Measurements from ENCODE around the gene ING5.

Gene ING5

GRCh38 chr2:241770936-241771285 is 69.1 kb downstream of the ING5 start:
- no peak for TF ChIP-seq OSR1 (CRISPR knock-in tag; IDR thresholded peaks at IDR 0.05)
- no peak for TF ChIP-seq GLIS3 (CRISPR knock-in tag; IDR thresholded peaks at IDR 0.05)
- TF ChIP-seq TOX (CRISPR knock-in tag; IDR thresholded peaks at IDR 0.05; ENCODE audit: borderline replicate concordance): no peak
- TF ChIP-seq ESRRG (CRISPR knock-in tag; IDR thresholded peaks at IDR 0.05): no peak
- TF ChIP-seq CSDC2 (CRISPR knock-in tag; IDR thresholded peaks at IDR 0.05): no peak
- TF ChIP-seq ZNF8 (CRISPR knock-in tag; IDR thresholded peaks at IDR 0.05): no peak
- no peak for TF ChIP-seq PPARA (CRISPR knock-in tag; IDR thresholded peaks at IDR 0.05; ENCODE audit: borderline replicate concordance)
- no peak for TF ChIP-seq ARNTL (CRISPR knock-in tag; IDR thresholded peaks at IDR 0.05; ENCODE audit: borderline replicate concordance, low read depth)
- TF ChIP-seq PATZ1 (CRISPR knock-in tag; IDR thresholded peaks at IDR 0.05; ENCODE audit: borderline replicate concordance): no peak
- TF ChIP-seq ZC3H10 (CRISPR knock-in tag; IDR thresholded peaks at IDR 0.05): no peak
- no peak for TF ChIP-seq TCF4 (CRISPR knock-in tag; IDR thresholded peaks at IDR 0.05; ENCODE audit: borderline replicate concordance)
- TF ChIP-seq ZNF565 (CRISPR knock-in tag; conservative IDR thresholded peaks at IDR 0.05; ENCODE audit: low read depth): no peak
- no peak for TF ChIP-seq ZFP3 (CRISPR knock-in tag; IDR thresholded peaks at IDR 0.05)
- TF ChIP-seq RARB (CRISPR knock-in tag; IDR thresholded peaks at IDR 0.05): no peak
- TF ChIP-seq CREB5 (CRISPR knock-in tag; IDR thresholded peaks at IDR 0.05; ENCODE audit: low read depth): no peak
- ATAC-seq: no peak

- TF ChIP-seq ARNTL (CRISPR knock-in tag; IDR thresholded peaks at IDR 0.05; ENCODE audit: borderline replicate concordance, low read depth) (no peak), ZC3H10 (CRISPR knock-in tag; IDR thresholded peaks at IDR 0.05) (no peak), ISL1 (CRISPR knock-in tag; IDR thresholded peaks at IDR 0.05) (no peak), TOX (CRISPR knock-in tag; IDR thresholded peaks at IDR 0.05; ENCODE audit: borderline replicate concordance) (no peak), GLIS3 (CRISPR knock-in tag; IDR thresholded peaks at IDR 0.05) (no peak), POU6F1 (CRISPR knock-in tag; IDR thresholded peaks at IDR 0.05; ENCODE audit: borderline replicate concordance, low read depth) (no peak), RARB (CRISPR knock-in tag; IDR thresholded peaks at IDR 0.05) (no peak), ESRRG (CRISPR knock-in tag; IDR thresholded peaks at IDR 0.05) (no peak), TSHZ2 (CRISPR knock-in tag; IDR thresholded peaks at IDR 0.05) (no peak), ZNF565 (CRISPR knock-in tag; conservative IDR thresholded peaks at IDR 0.05; ENCODE audit: low read depth) (no peak), OSR1 (CRISPR knock-in tag; IDR thresholded peaks at IDR 0.05) (no peak), ZFP30 (CRISPR knock-in tag; IDR thresholded peaks at IDR 0.05) (no peak)
- ATAC-seq: no peak
These were observed 69.6 kb downstream of the ING5 start for GRCh38 chr2:241771286-241772062.

- ATAC-seq: no peak
These were observed 70.2 kb downstream of the ING5 start for GRCh38 chr2:241772063-241772499.

More at GRCh38 chr2:241772063-241772499, 70.2 kb downstream of the ING5 start:
- TF ChIP-seq PATZ1 (CRISPR knock-in tag; IDR thresholded peaks at IDR 0.05; ENCODE audit: borderline replicate concordance) (no peak), ZFP30 (CRISPR knock-in tag; IDR thresholded peaks at IDR 0.05) (no peak), ZC3H10 (CRISPR knock-in tag; IDR thresholded peaks at IDR 0.05) (no peak), ARNTL (CRISPR knock-in tag; IDR thresholded peaks at IDR 0.05; ENCODE audit: borderline replicate concordance, low read depth) (no peak), ESRRG (CRISPR knock-in tag; IDR thresholded peaks at IDR 0.05) (no peak), TOX (CRISPR knock-in tag; IDR thresholded peaks at IDR 0.05; ENCODE audit: borderline replicate concordance) (no peak), RARB (CRISPR knock-in tag; IDR thresholded peaks at IDR 0.05) (no peak), CREB5 (CRISPR knock-in tag; IDR thresholded peaks at IDR 0.05; ENCODE audit: low read depth) (no peak), ZNF70 (CRISPR knock-in tag; IDR thresholded peaks at IDR 0.05) (no peak), ZFP3 (CRISPR knock-in tag; IDR thresholded peaks at IDR 0.05) (no peak), GLIS3 (CRISPR knock-in tag; IDR thresholded peaks at IDR 0.05) (no peak), POU6F1 (CRISPR knock-in tag; IDR thresholded peaks at IDR 0.05; ENCODE audit: borderline replicate concordance, low read depth) (no peak), ZNF8 (CRISPR knock-in tag; IDR thresholded peaks at IDR 0.05) (no peak), BACH2 (CRISPR knock-in tag; IDR thresholded peaks at IDR 0.05; ENCODE audit: borderline replicate concordance) (no peak)

All from SK-N-SH treated with all-trans-retinoic acid at 6 μM for 48 hours (cell line).